Measurements from ENCODE around the gene PHLPP1.
A peak's percentile ranks its signal among the peaks of the same experiment; 100 is the strongest.

Gene PHLPP1

GRCh38 chr18:62832282-62832681 lies 116.9 kb downstream of the PHLPP1 start:
- WGBS, 2 experiments (ENCODE audit: insufficient coverage in 2 of 2), result 53 to 56% methylated on average over 2 of the region's 2 CpGs
- H3K9me3 ChIP-seq (ENCODE audit: control insufficient read depth, low read length), result no peaks in the 10 kb centered on the region
- H3K4me1 ChIP-seq (ENCODE audit: control insufficient read depth, insufficient read depth, low read length, poor library complexity, severe bottlenecking), result peaks cover 20% of the 10 kb centered on the region
- H3K27ac ChIP-seq (ENCODE audit: low read depth, low read length, severe bottlenecking), result peak overlapping the region; percentile 62
- no peak overlapping the region for H3K4me3 ChIP-seq (ENCODE audit: extremely low read depth, insufficient read depth, low read length, poor library complexity, severe bottlenecking)
- H3K36me3 ChIP-seq (ENCODE audit: control insufficient read depth, insufficient read depth, low read length), result peaks cover 10% of the 10 kb centered on the region

- no CpG with 5 or more reads among the region's 1 CpG for WGBS, 2 experiments (ENCODE audit: insufficient coverage in 2 of 2)
- no peak overlapping the region for H3K4me3 ChIP-seq (ENCODE audit: extremely low read depth, insufficient read depth, low read length, poor library complexity, severe bottlenecking)
- peaks cover 19% of the 10 kb centered on the region for H3K4me1 ChIP-seq (ENCODE audit: control insufficient read depth, insufficient read depth, low read length, poor library complexity, severe bottlenecking)
- no peaks in the 10 kb centered on the region for H3K9me3 ChIP-seq (ENCODE audit: control insufficient read depth, low read length)
- no peak overlapping the region for H3K27ac ChIP-seq (ENCODE audit: low read depth, low read length, severe bottlenecking)
- H3K36me3 ChIP-seq (ENCODE audit: control insufficient read depth, insufficient read depth, low read length), result peaks cover 10% of the 10 kb centered on the region
Observed at GRCh38 chr18:62833494-62833893, 118.2 kb downstream of the PHLPP1 start.

GRCh38 chr18:62834715-62835114 lies 119.4 kb downstream of the PHLPP1 start:
- 79 to 86% methylated on average over 1 to 2 of the region's 4 CpGs for WGBS, 2 experiments (ENCODE audit: insufficient coverage in 2 of 2)
- peaks cover 10% of the 10 kb centered on the region for H3K36me3 ChIP-seq (ENCODE audit: control insufficient read depth, insufficient read depth, low read length)
- no peak overlapping the region for H3K27ac ChIP-seq (ENCODE audit: low read depth, low read length, severe bottlenecking)

GRCh38 chr18:62837011-62837410 lies 121.7 kb downstream of the PHLPP1 start:
- 94% methylated on average over 2 of the region's 5 CpGs; no CpG with 5 or more reads in 1 of the 2 experiments for WGBS, 2 experiments (ENCODE audit: insufficient coverage in 2 of 2)
- H3K36me3 ChIP-seq (ENCODE audit: control insufficient read depth, insufficient read depth, low read length), result peaks cover 5% of the 10 kb centered on the region
- H3K9me3 ChIP-seq (ENCODE audit: control insufficient read depth, low read length), result no peaks in the 10 kb centered on the region
- no peak overlapping the region for H3K4me3 ChIP-seq (ENCODE audit: extremely low read depth, insufficient read depth, low read length, poor library complexity, severe bottlenecking)
- no peak overlapping the region for H3K27ac ChIP-seq (ENCODE audit: low read depth, low read length, severe bottlenecking)
- peaks cover 3% of the 10 kb centered on the region for H3K4me1 ChIP-seq (ENCODE audit: control insufficient read depth, insufficient read depth, low read length, poor library complexity, severe bottlenecking)

More at GRCh38 chr18:62834715-62835114, 119.4 kb downstream of the PHLPP1 start:
- H3K4me3 ChIP-seq (ENCODE audit: extremely low read depth, insufficient read depth, low read length, poor library complexity, severe bottlenecking), result no peak overlapping the region
- no peaks in the 10 kb centered on the region for H3K9me3 ChIP-seq (ENCODE audit: control insufficient read depth, low read length)
- H3K4me1 ChIP-seq (ENCODE audit: control insufficient read depth, insufficient read depth, low read length, poor library complexity, severe bottlenecking), result peaks cover 14% of the 10 kb centered on the region

GRCh38 chr18:62838475-62839098 lies 123.2 kb downstream of the PHLPP1 start:
- peaks cover 5% of the 10 kb centered on the region for H3K36me3 ChIP-seq (ENCODE audit: control insufficient read depth, insufficient read depth, low read length)
- H3K4me3 ChIP-seq (ENCODE audit: extremely low read depth, insufficient read depth, low read length, poor library complexity, severe bottlenecking), result no peak overlapping the region
- H3K9me3 ChIP-seq (ENCODE audit: control insufficient read depth, low read length), result no peaks in the 10 kb centered on the region
- no peaks in the 10 kb centered on the region for H3K4me1 ChIP-seq (ENCODE audit: control insufficient read depth, insufficient read depth, low read length, poor library complexity, severe bottlenecking)
- no peak overlapping the region for H3K27ac ChIP-seq (ENCODE audit: low read depth, low read length, severe bottlenecking)
- 83% methylated on average over 1 of the region's 1 CpG; no CpG with 5 or more reads in 1 of the 2 experiments for WGBS, 2 experiments (ENCODE audit: insufficient coverage in 2 of 2)

- H3K27ac ChIP-seq (ENCODE audit: low read depth, low read length, severe bottlenecking), result no peak overlapping the region
- H3K36me3 ChIP-seq (ENCODE audit: control insufficient read depth, insufficient read depth, low read length), result peaks cover 5% of the 10 kb centered on the region
- WGBS, 2 experiments (ENCODE audit: insufficient coverage in 2 of 2), result no CpG with 5 or more reads among the region's 2 CpGs
- no peak overlapping the region for H3K4me3 ChIP-seq (ENCODE audit: extremely low read depth, insufficient read depth, low read length, poor library complexity, severe bottlenecking)
- no peaks in the 10 kb centered on the region for H3K4me1 ChIP-seq (ENCODE audit: control insufficient read depth, insufficient read depth, low read length, poor library complexity, severe bottlenecking)
- H3K9me3 ChIP-seq (ENCODE audit: control insufficient read depth, low read length), result no peaks in the 10 kb centered on the region
Observed at GRCh38 chr18:62839874-62840713, 124.8 kb downstream of the PHLPP1 start.

GRCh38 chr18:62841405-62841804 lies 126.1 kb downstream of the PHLPP1 start:
- no CpG with 5 or more reads among the region's 1 CpG for WGBS, 2 experiments (ENCODE audit: insufficient coverage in 2 of 2)
- Histone ChIP-seq H3K27ac (ENCODE audit: low read depth, low read length, severe bottlenecking) (no peak overlapping the region), H3K4me1 (ENCODE audit: control insufficient read depth, insufficient read depth, low read length, poor library complexity, severe bottlenecking) (no peaks in the 10 kb centered on the region), H3K36me3 (ENCODE audit: control insufficient read depth, insufficient read depth, low read length) (peaks cover 5% of the 10 kb centered on the region), H3K9me3 (ENCODE audit: control insufficient read depth, low read length) (no peaks in the 10 kb centered on the region), H3K4me3 (ENCODE audit: extremely low read depth, insufficient read depth, low read length, poor library complexity, severe bottlenecking) (no peak overlapping the region)

- Histone ChIP-seq H3K9me3 (ENCODE audit: control insufficient read depth, low read length) (no peaks in the 10 kb centered on the region), H3K4me3 (ENCODE audit: extremely low read depth, insufficient read depth, low read length, poor library complexity, severe bottlenecking) (no peak overlapping the region), H3K27ac (ENCODE audit: low read depth, low read length, severe bottlenecking) (no peak overlapping the region), H3K36me3 (ENCODE audit: control insufficient read depth, insufficient read depth, low read length) (peaks cover 5% of the 10 kb centered on the region), H3K4me1 (ENCODE audit: control insufficient read depth, insufficient read depth, low read length, poor library complexity, severe bottlenecking) (no peaks in the 10 kb centered on the region)
- 100% methylated on average over 1 of the region's 1 CpG; no CpG with 5 or more reads in 1 of the 2 experiments for WGBS, 2 experiments (ENCODE audit: insufficient coverage in 2 of 2)
Observed at GRCh38 chr18:62842898-62843297, 127.6 kb downstream of the PHLPP1 start.

GRCh38 chr18:62844850-62845643 lies 129.7 kb downstream of the PHLPP1 start:
- H3K36me3 ChIP-seq (ENCODE audit: control insufficient read depth, insufficient read depth, low read length), result peaks cover 7% of the 10 kb centered on the region
- 82 to 91% methylated on average over 3 to 5 of the region's 7 CpGs for WGBS, 2 experiments (ENCODE audit: insufficient coverage in 2 of 2)

GRCh38 chr18:62846313-62846712 lies 131.0 kb downstream of the PHLPP1 start:
- no peaks in the 10 kb centered on the region for H3K4me1 ChIP-seq (ENCODE audit: control insufficient read depth, insufficient read depth, low read length, poor library complexity, severe bottlenecking)
- H3K36me3 ChIP-seq (ENCODE audit: control insufficient read depth, insufficient read depth, low read length), result peaks cover 4% of the 10 kb centered on the region
- no peak overlapping the region for H3K4me3 ChIP-seq (ENCODE audit: extremely low read depth, insufficient read depth, low read length, poor library complexity, severe bottlenecking)
- no peak overlapping the region for H3K27ac ChIP-seq (ENCODE audit: low read depth, low read length, severe bottlenecking)
- no peaks in the 10 kb centered on the region for H3K9me3 ChIP-seq (ENCODE audit: control insufficient read depth, low read length)

More at GRCh38 chr18:62844850-62845643, 129.7 kb downstream of the PHLPP1 start:
- Histone ChIP-seq H3K27ac (ENCODE audit: low read depth, low read length, severe bottlenecking) (no peak overlapping the region), H3K9me3 (ENCODE audit: control insufficient read depth, low read length) (no peaks in the 10 kb centered on the region), H3K4me1 (ENCODE audit: control insufficient read depth, insufficient read depth, low read length, poor library complexity, severe bottlenecking) (no peaks in the 10 kb centered on the region), H3K4me3 (ENCODE audit: extremely low read depth, insufficient read depth, low read length, poor library complexity, severe bottlenecking) (no peak overlapping the region)

All from mesodermal cell (in vitro differentiated cells).